ENCODE measurements around the gene ME1. TPM values are rescaled to one million over a fixed set of nuclear protein-coding genes. Genes with fewer than 3 reads are reported as not detected.

Gene ME1
- total and polyA plus RNA-seq, 2 of the 13 experiments (the other 11 are each of a cell fraction or from before 2014, with no cell fraction given): not detected

GRCh38 chr6:83252719-83253118 is 178.1 kb downstream of the ME1 start:
- 15% methylated on average over 1 of the region's 1 CpG for WGBS (ENCODE audit: low lambda C conversion rate)
- TF ChIP-seq CCDC6 (CRISPR knock-in tag; IDR thresholded peaks at IDR 0.05): no peak
- no peak for TF ChIP-seq ETV6 (CRISPR knock-in tag; conservative IDR thresholded peaks at IDR 0.05)
- no peak for TF ChIP-seq FOXO1 (CRISPR knock-in tag; IDR thresholded peaks at IDR 0.05)
- no peak for TF ChIP-seq MAFF (IDR thresholded peaks at IDR 0.05; ENCODE audit: low read depth, low read length)
- no peak for TF ChIP-seq ZNF280B (CRISPR knock-in tag; IDR thresholded peaks at IDR 0.05; ENCODE audit: borderline replicate concordance)
- TF ChIP-seq YEATS4 (CRISPR knock-in tag; IDR thresholded peaks at IDR 0.05; ENCODE audit: borderline replicate concordance): no peak
- TF ChIP-seq ZNF816 (CRISPR knock-in tag; IDR thresholded peaks at IDR 0.05; ENCODE audit: borderline replicate concordance): no peak
- TF ChIP-seq ZNF777 (CRISPR knock-in tag; IDR thresholded peaks at IDR 0.05): no peak
- TF ChIP-seq BCLAF1 (IDR thresholded peaks at IDR 0.05): no peak
- TF ChIP-seq CREB3 (CRISPR knock-in tag; IDR thresholded peaks at IDR 0.05): no peak
- no peak for TF ChIP-seq XRCC5 (optimal IDR thresholded peaks at IDR 0.05; ENCODE audit: low read length)

More at GRCh38 chr6:83252719-83253118, 178.1 kb downstream of the ME1 start:
- H3K36me3 ChIP-seq (replicated peaks in 1 of 2; ENCODE audit: control insufficient read depth in 1 of 2, insufficient read depth in 2 of 2, low read length in 2 of 2): no peaks in the 10 kb centered on the region
- H3K27me3 ChIP-seq (ENCODE audit: control insufficient read depth in 1 of 2, insufficient read depth in 2 of 2, low read length in 2 of 2): no peaks in the 10 kb centered on the region
- peaks cover 11% of the 10 kb centered on the region for H3K4me1 ChIP-seq (ENCODE audit: insufficient read depth, low read length)
- H3K9ac ChIP-seq (ENCODE audit: insufficient read depth, low read depth, low read length): no peak overlapping the region
- CTCF ChIA-PET (ENCODE audit: low intra/inter-chr PET ratio, low total read pairs): no interaction called here
- intact Hi-C loops (cut with micrococcal nuclease; ENCODE audit: unreplicated experiment): no loop called here
- no peak overlapping the region for H3K4me3 ChIP-seq (replicated peaks in 1 of 3; ENCODE audit: insufficient read depth in 1 of 3, low read depth in 2 of 3, low read length in 3 of 3)
- no peak overlapping the region for H3K27ac ChIP-seq (ENCODE audit: extremely low read length, insufficient read depth, low read length)
- H4K20me1 ChIP-seq (ENCODE audit: insufficient read depth, low read length): no peaks in the 10 kb centered on the region
- H3K4me2 ChIP-seq (ENCODE audit: low read depth, low read length): no peak overlapping the region
- no peaks in the 10 kb centered on the region for H3K9me3 ChIP-seq (ENCODE audit: low read length)
- no TSS peak for BruUV-seq (replicated peaks)
- ATAC-seq: no peak
- no peak for DNase-seq (ENCODE audit: low spot score)
- H2AFZ ChIP-seq (ENCODE audit: low read length): no peak overlapping the region
- FAIRE-seq: no peak
- in situ Hi-C loops (cut with HindIII; ENCODE audit: extremely low pct_ligation_motif_present, low pct_unique_long_range_greater_than_20kb): no loop called here
- no peaks in the 10 kb centered on the region for H3K79me2 ChIP-seq (ENCODE audit: insufficient read depth, low read length)
- POLR2A ChIA-PET: no interaction called here
